Measurements from ENCODE around the gene AMH.

AMH gene

DNA sequence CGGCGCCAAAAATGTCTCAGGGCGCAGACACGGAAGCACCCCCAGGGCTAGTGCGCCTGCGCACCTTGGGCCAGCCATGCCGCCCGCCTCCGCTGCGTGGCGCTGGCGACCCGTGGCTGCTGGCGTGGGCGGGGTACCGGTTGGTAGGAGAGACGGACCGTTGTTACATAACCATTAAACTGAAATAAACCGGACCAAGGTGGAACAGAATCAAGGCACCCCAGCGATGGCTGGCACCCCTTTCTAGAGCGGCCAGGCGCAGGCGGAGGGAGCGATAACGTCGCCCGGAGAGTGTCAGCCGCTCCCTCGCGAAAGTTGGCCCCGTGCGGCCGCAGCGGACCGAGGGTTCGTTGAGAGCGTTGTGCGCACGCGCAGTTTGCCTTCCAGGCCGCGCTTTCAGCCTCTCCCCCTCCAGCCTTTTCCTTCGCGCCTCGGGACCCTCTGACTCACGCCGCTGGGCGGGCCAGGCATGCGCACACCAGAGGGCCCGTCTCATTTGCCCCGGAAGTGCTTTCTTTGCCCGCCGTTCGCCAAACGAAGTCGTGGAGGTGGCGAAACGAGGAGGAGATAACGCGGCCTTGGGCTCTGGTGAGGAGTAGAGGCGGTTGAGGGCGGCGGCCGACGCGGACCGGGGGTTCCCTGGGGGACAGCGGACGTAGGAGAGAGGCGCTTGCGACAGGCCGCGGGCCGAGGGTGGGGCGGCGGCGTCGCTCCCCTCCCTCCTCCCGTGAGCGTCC is 12.6 kb upstream of the AMH start, which contains the start of the genes PLEKHJ1 and SF3A2:
TSS of gene PLEKHJ1 (minus strand) at position 16 of the 737 bp plus-strand sequence. CDS start 81 bp downstream, outside the sequence.
TSS of gene SF3A2 (plus strand) at position 511 of the 737 bp plus-strand sequence. CDS start 6,595 bp downstream, outside the sequence.
- peak; percentile 84 for DNase-seq

DNA sequence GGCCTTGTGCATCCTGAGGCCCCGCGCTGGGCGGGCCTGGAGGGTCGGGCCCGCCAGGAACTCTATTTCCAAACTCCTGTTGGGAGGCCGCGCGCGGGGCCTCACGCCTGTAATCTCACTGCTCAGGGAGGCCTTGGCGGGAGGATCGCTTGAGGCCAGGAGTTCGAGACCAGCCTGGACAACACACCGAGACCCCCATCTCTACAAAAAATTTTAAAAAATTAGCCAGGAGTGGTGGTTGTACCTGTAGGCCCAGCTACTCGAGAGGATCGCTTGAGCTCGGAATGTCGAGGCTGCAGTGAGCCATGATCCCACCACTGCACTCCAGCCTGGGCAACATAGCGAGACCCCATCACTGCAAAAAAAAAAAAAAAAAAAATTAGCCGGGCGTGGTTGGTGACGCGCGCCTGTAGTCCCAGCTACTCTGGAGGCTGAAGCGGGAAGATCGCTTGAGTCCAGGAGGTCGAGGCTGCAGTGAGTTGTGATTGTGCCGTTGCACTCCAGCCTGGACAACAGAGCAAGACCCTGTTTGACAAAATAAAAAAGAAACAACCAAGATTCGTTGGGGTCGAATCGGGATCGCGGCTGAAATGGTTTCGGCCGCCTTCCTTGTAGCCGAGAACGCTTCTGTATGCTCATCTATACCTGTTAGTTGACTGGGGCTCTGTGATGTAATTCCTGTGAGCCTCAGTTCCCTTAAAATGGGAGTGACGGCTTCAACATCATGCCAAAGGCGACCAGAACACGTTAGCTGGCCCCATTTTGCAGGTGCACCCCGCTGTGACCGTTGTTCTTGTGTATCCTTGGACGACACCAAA is 11.9 kb upstream of the AMH start:
- DNase-seq = no peak

GRCh38 chr19:2237869-2238153 is 11.3 kb upstream of the AMH start:
- no peak for DNase-seq

GRCh38 chr19:2239173-2239572 is 9.9 kb upstream of the AMH start:
- DNase-seq = no peak

DNA sequence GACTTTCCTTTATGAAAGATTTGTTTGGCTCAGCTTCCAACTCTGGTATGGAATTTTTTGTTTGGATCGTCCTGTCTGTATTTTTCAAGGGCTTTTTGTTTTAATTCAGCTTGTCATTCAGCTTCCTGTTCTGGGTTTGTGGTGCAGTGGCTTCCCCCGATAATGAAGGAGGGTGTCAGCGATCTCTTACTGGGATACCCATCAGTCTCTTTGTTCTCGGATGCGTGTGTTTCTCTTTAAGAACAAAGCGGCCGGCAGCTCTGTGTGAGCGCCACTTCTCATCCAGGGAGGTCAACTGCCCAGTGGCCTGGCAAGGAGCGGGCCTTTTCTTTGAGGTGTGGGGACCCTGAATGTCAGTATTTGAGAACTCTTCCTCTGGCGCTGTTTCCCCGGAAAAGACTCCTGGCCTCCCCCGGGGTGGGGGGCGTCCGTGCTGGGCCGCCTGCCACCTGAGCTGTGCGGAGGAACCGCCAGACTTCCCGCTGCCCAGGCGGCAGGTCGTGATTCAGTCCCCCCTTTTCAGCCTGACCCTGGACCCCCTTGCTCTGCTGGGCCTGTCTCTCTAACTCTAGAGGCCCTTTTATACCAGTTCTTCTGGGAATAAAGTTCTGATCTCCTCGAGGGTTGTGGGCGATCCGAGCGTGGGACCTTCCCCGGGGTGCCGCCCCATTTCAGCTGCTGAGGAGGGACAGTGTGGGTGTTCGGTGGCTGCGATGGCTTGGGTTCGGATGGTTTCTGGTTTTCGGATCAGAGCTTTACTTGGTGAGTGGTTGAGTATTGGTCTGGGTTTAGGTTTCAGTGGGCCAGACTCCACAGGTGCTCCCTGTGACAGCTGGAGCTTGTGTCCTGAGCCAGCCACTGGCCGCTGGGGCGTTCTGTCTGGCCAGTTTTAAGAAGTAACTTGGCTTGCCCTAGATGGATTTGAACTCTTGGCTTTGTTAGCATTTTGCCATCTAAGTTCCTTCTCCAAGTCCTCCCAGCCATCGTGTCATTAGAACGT is 9.1 kb upstream of the AMH start:
- no peak for DNase-seq

DNA sequence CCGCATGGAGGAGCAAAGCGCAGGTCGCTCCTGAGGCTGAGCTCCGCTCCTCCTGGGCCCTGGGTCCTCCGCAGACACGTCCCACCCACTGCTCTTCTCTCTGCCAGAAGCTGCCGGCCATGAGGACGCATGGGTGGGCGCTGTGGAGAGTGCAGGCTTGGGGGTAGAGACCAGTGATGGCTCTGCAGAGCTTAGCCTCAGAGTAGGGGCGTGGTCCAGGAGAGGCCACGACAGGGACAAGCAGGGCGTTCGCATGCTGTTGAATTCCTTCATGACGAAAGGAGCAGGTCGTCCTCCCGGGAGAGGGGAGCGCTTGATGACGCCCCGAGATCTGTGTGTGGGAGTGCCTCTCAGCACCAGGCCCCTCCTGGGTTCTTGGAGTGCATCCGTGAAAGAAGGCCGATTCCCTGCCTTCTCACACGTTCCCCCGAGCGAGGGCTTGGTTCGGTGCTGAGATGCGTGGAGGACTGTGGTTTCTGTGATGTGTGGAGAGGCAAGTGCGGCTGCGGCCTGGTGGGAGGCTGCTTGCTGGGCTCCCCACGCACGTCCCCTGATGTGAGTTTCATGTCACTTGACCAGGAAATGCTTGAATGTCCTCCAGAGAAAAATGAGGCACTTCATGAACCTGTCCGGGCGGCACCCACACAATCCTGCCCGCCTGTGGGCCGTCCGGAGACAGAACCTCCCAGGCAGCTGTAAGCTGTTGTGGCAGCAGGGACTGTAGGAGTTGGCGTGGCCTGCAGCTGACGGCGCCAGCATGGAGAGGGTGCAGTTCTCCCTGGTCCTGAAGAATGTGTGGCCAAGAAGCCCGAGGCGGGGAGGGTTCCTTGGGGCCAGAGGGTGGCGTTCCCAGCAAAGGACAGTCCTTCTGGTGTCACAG is 8.0 kb upstream of the AMH start:
- no peak for DNase-seq

DNA sequence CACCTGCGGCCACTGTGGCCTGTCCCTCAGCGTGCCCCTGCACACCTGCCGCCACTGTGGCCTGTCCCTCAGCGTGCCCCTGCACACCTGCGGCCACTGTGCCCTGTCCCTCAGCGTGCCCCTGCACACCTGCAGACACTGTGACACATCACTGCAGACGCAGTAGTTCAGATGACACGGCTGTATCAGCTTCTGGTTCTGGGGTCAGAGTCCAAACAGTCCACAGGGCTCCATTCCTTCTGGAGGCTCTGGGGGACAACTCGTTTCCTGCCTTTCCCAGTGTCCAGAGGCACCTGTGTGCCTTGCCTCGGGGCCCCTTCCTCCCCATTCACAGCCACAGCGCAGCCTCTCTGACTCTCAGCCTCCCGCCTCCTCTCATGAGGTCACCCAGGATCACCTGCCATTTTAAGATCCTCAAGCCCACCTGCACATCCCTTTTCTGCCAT is 7.0 kb upstream of the AMH start:
- DNase-seq = no peak

DNA sequence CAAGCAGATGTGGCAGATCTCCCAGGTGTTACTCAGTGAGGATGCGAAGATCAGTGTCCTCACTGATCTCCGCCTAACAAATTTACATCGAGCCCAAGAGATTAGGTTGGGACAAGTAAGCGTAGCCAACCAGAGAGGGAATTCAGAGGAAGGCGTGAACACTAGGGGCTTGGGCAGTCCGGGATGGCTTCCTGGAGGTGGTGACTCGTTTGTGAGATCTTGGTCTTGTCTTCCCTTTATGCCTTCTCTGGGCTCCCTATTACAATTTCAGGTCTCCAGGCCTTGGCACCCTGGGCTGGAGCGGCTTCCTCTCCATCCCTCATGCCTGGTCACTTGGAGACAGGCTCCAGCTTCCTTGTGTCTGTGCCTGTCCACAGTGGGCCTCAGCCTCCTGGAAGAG is 6.3 kb upstream of the AMH start:
- DNase-seq = no peak

GRCh38 chr19:2243274-2244124 is 5.6 kb upstream of the AMH start:
- DNase-seq = no peak

DNA sequence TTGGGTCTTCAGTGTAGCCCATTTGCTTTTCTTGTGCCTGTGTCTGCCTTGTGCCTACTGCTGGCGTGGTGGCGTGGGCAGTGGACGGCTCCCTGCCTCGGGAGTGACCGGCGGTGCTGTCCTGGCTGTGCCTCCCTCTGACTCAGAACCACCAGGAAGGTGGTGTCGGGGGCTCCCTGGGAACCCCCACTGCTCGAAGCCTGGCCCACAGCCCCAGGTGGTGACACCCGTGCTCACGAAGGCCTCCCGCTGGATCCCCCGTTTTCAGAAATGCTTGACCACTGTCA is 5.1 kb upstream of the AMH start:
- DNase-seq = no peak

GRCh38 chr19:2244486-2244885 is 4.6 kb upstream of the AMH start:
- DNase-seq = no peak

DNA sequence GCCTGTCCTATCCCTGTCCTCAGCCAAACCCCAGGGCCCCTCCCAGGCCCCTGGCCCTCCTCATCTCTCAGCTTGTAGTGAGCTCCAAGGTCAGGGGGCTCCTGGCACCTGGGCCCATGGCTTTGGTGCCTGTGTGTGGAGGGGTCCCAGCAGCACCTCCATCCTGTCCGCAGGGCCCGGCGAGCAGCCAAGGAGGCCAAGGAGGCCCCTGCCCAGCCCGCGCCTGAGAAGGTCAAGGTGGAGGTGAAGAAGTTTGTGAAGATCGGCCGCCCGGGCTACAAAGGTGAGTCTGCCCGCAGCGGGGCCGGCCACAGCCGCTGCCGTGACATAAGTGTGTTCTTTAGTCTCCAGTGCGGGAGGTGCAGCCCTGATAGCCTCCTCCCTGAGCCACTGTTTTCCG is 3.9 kb upstream of the AMH start:
- no peak for DNase-seq

DNA sequence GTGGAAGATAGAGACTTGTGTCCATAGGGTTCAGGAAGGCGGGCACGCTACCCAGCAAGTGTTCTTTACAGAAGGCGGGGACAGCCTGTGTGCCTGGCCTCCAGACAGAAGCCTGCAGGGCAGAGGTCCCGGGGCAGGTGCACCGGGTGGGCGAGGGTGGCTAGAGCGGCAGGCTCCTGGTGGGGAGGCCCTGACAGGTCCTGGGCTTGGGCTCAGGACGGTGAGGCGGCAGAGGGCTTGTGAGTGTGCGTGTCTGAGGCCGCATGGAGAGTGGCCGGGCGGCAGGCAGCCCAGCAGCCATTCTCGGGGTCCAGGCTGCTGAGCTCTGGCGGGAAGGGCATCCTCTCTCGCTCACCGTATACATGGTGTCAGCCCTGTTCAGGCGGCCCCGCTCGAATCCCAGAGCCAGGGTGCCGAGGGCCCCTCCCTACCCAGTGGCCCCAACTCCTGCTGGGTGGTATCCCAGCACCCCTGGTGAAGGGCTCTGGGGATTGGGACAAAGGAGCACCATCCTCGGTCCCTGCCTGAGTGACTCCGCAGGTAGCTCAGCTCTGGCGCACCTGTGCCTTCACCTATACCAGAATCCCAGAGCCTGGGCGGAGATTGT is 3.0 kb upstream of the AMH start:
- DNase-seq = no peak

- no peak for DNase-seq
Observed at GRCh38 chr19:2246801-2247361, 2.2 kb upstream of the AMH start.

GRCh38 chr19:2247433-2248101 is 1.6 kb upstream of the AMH start:
- no peak for DNase-seq

- DNase-seq = no peak
Observed at GRCh38 chr19:2248136-2249009, 750 bp upstream of the AMH start.

DNA sequence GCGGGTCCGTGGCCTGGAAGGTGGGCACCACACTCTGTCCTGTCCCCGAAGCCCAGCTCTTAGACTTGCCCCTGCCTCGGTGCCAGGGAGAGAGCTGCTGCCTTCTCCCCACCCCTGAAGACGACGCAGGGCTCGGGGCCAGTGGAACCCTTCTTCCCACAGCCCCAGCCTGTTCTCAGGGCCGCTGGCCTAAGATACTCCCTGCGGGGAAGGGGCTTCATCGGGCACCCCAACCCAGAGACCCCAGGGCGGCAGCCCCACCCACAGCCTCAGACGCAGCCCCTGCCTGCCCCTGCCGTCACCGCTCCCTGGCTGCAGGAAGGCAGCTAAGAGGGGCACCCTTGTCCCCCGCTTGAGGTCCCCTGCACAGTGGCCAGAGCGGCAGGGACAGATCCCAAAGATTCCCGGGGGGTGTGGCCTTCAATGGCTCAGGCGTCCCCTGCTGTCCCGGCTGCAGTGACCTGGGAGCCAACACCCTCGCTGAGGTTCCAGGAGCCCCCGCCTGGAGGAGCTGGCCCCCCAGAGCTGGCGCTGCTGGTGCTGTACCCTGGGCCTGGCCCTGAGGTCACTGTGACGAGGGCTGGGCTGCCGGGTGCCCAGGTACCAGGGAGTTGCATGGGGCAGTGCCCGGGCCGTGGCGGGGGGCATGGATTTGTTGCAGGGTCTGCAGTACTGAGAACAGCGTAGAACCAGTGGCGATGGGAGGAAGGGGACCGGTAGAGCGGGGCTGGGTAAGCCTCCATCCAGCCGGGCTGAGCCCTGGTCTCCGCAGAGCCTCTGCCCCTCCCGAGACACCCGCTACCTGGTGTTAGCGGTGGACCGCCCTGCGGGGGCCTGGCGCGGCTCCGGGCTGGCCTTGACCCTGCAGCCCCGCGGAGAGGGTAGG is 1.0 kb downstream of the AMH start:
- DNase-seq = no peak

DNA sequence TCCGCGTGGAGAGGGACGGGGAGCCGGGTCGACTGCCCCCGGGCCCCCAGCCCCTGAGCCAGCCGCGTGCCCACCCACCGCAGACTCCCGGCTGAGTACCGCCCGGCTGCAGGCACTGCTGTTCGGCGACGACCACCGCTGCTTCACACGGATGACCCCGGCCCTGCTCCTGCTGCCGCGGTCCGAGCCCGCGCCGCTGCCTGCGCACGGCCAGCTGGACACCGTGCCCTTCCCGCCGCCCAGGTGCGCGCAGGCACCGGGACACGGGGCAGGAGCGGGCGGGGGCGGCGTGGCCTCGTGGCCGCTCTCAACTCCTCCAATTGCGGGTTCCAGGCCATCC is 1.6 kb downstream of the AMH start:
- DNase-seq = no peak

Measured in NCI-H524 treated with DMSO at 0.1 percent for 48 hours (cell line).